IPS-15b (cell line): ENCODE results near the gene SCUBE3.

ENCODE experiments used
- H3K27me3 ChIP-seq: one replicate; pipeline ENCODE4 v1.6.1; 2013; ENCODE audit warnings: low read length; ENCODE audit not compliant: control insufficient read depth, insufficient read depth
- H3K36me3 ChIP-seq: one replicate; pipeline ENCODE4 v1.6.1; 2013; ENCODE audit warnings: low read length; ENCODE audit not compliant: control insufficient read depth, insufficient read depth
- H3K4me1 ChIP-seq: one replicate; pipeline ENCODE4 v1.6.1; 2013; ENCODE audit warnings: mild to moderate bottlenecking, low read length; ENCODE audit not compliant: control insufficient read depth, insufficient read depth
- H3K4me3 ChIP-seq: one replicate; pipeline ENCODE4 v1.5.1; 2013; ENCODE audit warnings: low read depth, low read length
- H3K9ac ChIP-seq: one replicate; pipeline ENCODE4 v1.6.1; 2013; ENCODE audit warnings: low read depth, mild to moderate bottlenecking, low read length
- H3K9me3 ChIP-seq: one replicate; pipeline ENCODE4 v1.6.1; 2013; ENCODE audit warnings: mild to moderate bottlenecking, low read length; ENCODE audit not compliant: control insufficient read depth, insufficient read depth

Gene SCUBE3

GRCh38 chr6:35244551-35244950 lies 30.8 kb downstream of the SCUBE3 start:
- H3K9me3 ChIP-seq: no peaks in the 10 kb centered on the region
- peaks cover 14% of the 10 kb centered on the region for H3K27me3 ChIP-seq
- H3K9ac ChIP-seq: no peak overlapping the region
- H3K4me3 ChIP-seq: no peak overlapping the region
- peaks cover 6% of the 10 kb centered on the region for H3K36me3 ChIP-seq
- peaks cover 12% of the 10 kb centered on the region for H3K4me1 ChIP-seq

DNA sequence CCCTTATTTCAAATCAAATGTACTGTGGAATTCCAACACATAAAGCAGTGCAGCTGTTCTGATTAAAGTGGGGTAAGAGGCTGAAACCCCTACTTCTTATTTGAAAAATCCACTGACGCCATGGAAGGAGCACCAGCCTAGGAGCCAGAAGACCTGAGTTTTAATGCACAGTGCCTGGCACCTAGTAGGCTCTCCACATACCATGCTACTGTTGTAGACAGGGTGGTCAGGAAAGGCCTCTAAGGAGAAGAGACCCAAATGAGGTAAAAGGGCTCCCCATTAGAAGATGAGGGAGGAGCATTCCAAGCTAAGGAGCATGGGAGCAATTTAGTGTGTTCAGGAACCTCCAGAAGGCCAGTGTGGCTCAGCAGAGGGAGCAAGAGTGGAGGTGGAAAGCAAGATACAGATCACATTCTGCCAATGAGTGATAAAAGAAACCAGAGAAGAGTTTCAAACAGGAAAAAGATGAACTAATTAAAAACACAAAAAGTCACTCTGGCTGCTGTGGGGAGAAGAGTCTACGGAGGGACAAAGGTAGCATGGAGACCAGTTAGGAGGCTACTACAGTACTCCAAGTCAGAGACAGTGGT lies 34.0 kb downstream of the SCUBE3 start:
- Histone ChIP-seq H3K9ac (no peak overlapping the region), H3K4me1 (peaks cover 8% of the 10 kb centered on the region), H3K9me3 (no peaks in the 10 kb centered on the region)

GRCh38 chr6:35248300-35248699 lies 34.5 kb downstream of the SCUBE3 start:
- Histone ChIP-seq H3K4me1 (peaks cover 8% of the 10 kb centered on the region), H3K36me3 (peaks cover 2% of the 10 kb centered on the region), H3K27me3 (no peaks in the 10 kb centered on the region), H3K4me3 (no peak overlapping the region), H3K9ac (no peak overlapping the region), H3K9me3 (no peaks in the 10 kb centered on the region)

More for the DNA sequence above, 34.0 kb downstream of the SCUBE3 start:
- Histone ChIP-seq H3K36me3 (peaks cover 5% of the 10 kb centered on the region), H3K27me3 (no peaks in the 10 kb centered on the region), H3K4me3 (no peak overlapping the region)

DNA sequence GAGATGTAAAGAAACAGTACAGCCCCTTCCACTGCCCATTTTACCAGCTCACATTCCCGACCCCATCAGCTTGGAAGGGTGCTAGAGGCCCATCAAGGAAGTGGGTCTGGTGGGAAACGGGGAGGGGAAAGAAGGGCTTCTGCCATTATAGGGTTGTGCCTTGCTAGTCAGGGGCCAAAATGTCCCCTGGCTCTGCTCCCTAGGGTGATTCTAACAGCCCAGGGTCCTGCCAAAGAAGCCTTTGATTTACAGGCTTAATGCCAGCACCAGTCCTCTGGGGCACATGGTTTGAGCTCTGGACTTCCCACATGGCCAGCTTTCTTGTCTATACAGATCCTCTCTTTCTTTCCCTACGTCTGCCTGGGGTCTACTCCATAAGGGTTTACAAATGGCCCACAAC lies 35.2 kb downstream of the SCUBE3 start:
- peaks cover 2% of the 10 kb centered on the region for H3K36me3 ChIP-seq
- no peak overlapping the region for H3K9ac ChIP-seq
- no peaks in the 10 kb centered on the region for H3K27me3 ChIP-seq
- H3K4me1 ChIP-seq: peaks cover 8% of the 10 kb centered on the region
- no peaks in the 10 kb centered on the region for H3K9me3 ChIP-seq
- H3K4me3 ChIP-seq: no peak overlapping the region

DNA sequence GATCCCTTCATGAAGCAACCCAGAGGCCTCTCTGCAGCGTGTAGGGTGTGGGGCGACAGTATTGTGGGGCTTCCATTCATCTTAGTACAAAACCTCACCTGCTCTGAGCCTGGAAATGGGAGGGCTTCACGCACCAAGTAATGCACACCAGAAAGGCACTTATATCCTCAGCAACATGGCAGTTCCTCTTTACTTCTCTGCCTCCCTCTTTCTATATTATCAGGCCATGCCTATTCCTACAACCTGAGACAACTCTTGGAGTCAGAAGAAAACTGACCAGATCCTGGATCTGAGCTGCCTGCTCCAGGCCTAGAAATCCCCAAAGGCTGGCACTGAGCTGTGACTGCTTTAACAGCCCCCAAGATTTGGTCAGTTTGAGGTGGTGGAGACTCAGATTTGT lies 38.2 kb downstream of the SCUBE3 start:
- Histone ChIP-seq H3K9ac (no peak overlapping the region), H3K9me3 (no peaks in the 10 kb centered on the region), H3K4me1 (peaks cover 8% of the 10 kb centered on the region), H3K27me3 (no peaks in the 10 kb centered on the region), H3K36me3 (no peaks in the 10 kb centered on the region), H3K4me3 (no peak overlapping the region)

GRCh38 chr6:35253249-35253648 lies 39.5 kb downstream of the SCUBE3 start:
- Histone ChIP-seq H3K9ac (no peak overlapping the region), H3K4me3 (no peak overlapping the region), H3K36me3 (no peaks in the 10 kb centered on the region), H3K27me3 (no peaks in the 10 kb centered on the region), H3K9me3 (no peaks in the 10 kb centered on the region), H3K4me1 (peaks cover 8% of the 10 kb centered on the region)

DNA sequence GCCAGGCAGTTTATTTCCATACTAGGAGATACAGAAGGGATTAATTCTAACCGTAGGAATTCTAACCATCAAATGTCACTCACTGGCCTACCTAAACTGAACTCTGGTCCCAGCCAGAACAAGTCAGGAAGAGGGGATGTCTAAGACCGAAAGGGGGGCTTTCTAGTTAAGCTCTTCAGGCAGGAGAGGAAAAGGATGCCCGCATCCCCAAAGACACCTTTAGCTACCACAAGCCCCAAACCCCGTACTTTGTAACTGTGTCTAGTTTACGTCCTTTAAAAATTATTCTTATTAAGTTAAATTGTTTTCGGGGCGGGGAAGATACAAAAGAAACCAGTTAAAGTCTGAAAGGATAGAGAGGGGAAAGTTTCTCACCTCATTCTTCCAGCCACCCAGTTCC lies 44.6 kb downstream of the SCUBE3 start:
- H3K9ac ChIP-seq: no peak overlapping the region
- no peaks in the 10 kb centered on the region for H3K36me3 ChIP-seq

DNA sequence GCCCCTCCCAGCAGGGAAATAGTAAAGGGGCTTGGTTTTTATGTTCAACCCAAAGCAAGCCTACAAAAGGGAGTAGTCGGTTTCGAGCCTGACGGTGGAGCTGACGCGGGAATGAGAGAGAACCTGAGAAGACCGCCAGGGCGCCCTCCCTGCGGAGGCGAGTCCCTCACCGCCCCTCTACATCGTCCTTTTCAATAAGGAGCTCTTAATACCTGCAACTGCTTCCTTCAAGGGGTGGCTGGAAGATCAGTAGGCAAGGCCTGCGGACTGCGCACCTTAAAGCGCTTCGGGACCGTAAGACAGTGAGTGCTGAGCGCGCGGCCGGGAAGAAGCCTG lies 45.1 kb downstream of the SCUBE3 start:
- Histone ChIP-seq H3K9ac (peak overlapping the region; percentile 66), H3K4me1 (peaks cover 6% of the 10 kb centered on the region), H3K36me3 (no peaks in the 10 kb centered on the region), H3K9me3 (no peaks in the 10 kb centered on the region), H3K4me3 (peak overlapping the region; percentile 91), H3K27me3 (no peaks in the 10 kb centered on the region)

More for the DNA sequence above, 44.6 kb downstream of the SCUBE3 start:
- Histone ChIP-seq H3K4me3 (peak overlapping the region; percentile 91), H3K4me1 (peaks cover 6% of the 10 kb centered on the region), H3K27me3 (no peaks in the 10 kb centered on the region), H3K9me3 (no peaks in the 10 kb centered on the region)

- H3K4me1 ChIP-seq: peaks cover 9% of the 10 kb centered on the region
- H3K36me3 ChIP-seq: no peaks in the 10 kb centered on the region
- peak within 1 kb of the TSS; percentile 96 for H3K9ac ChIP-seq
- no peaks in the 10 kb centered on the region for H3K27me3 ChIP-seq
- peak within 1 kb of the TSS; percentile 91 for H3K4me3 ChIP-seq
- no peaks in the 10 kb centered on the region for H3K9me3 ChIP-seq
Observed at GRCh38 chr6:35259194-35259947, 45.6 kb downstream of the SCUBE3 start, which contains the start of gene ZNF76. Gene ZNF76, plus strand, starts transcription at chr6:35259735. Its CDS starts 21,417 bp downstream, at chr6:35281152.

- Histone ChIP-seq H3K4me1 (peaks cover 9% of the 10 kb centered on the region), H3K27me3 (no peaks in the 10 kb centered on the region), H3K9me3 (no peaks in the 10 kb centered on the region), H3K4me3 (peak overlapping the region; percentile 91), H3K9ac (peak overlapping the region; percentile 96), H3K36me3 (no peaks in the 10 kb centered on the region)
Observed at GRCh38 chr6:35259948-35260590, 46.3 kb downstream of the SCUBE3 start.

GRCh38 chr6:35260591-35261570 lies 47.1 kb downstream of the SCUBE3 start:
- no peaks in the 10 kb centered on the region for H3K36me3 ChIP-seq
- H3K9ac ChIP-seq: peak overlapping the region; percentile 96
- no peaks in the 10 kb centered on the region for H3K27me3 ChIP-seq
- peak overlapping the region; percentile 91 for H3K4me3 ChIP-seq
- no peaks in the 10 kb centered on the region for H3K9me3 ChIP-seq
- H3K4me1 ChIP-seq: peaks cover 9% of the 10 kb centered on the region
